Stomach (tissue), 9 donors: Measurements from ENCODE around the gene SORCS2. TPM values are rescaled to one million over a fixed set of nuclear protein-coding genes. Genes with fewer than 3 reads are reported as not detected.
A peak's percentile ranks its signal among the peaks of the same experiment; 100 is the strongest.

ENCODE experiments used
- DNase-seq, 2 donors: peaks; one replicate each; pipeline versions ENCODE4 v3.0.0 to v3.0.0-alpha.2; 2013 to 2019
- H3K27ac ChIP-seq, 5 donors: fragments of 200-600 bp in 4 of 5; sonication (generic) in 4 of 5; one replicate each; pipeline ENCODE4 v1.5.1; 2013 to 2019; ENCODE audit warnings: mild to moderate bottlenecking in 1 of 5, moderate library complexity in 1 of 5
- H3K27me3 ChIP-seq, 3 donors: fragments of 200-600 bp; sonication (generic); one replicate each; pipeline ENCODE4 v1.5.1; 2017 to 2019; ENCODE audit warnings: mixed run types in 1 of 3
- H3K36me3 ChIP-seq, 4 donors: fragments of 200-600 bp; sonication (generic); 1 replicate in 3 of 4; 2 replicates in 1 of 4; pipeline ENCODE4 v1.5.1; 2016 to 2019
- H3K4me1 ChIP-seq, 4 donors: fragments of 200-600 bp; sonication (generic); one replicate each; pipeline ENCODE4 v1.5.1; 2016 to 2019
- H3K4me3 ChIP-seq, 4 donors: fragments of 200-600 bp; sonication (generic) in 3 of 4; one replicate each; pipeline ENCODE4 v1.5.1; 2016 to 2019; ENCODE audit warnings: mild to moderate bottlenecking in 1 of 4
- H3K9me3 ChIP-seq, 4 donors: fragments of 200-600 bp; sonication (generic); one replicate each; pipeline ENCODE4 v1.5.1; 2016 to 2019
- EP300 ChIP-seq: sonication (generic); formaldehyde crosslinking; IDR thresholded peaks from one replicate; pipeline ENCODE4 v1.6.1; 2017; ENCODE audit warnings: antibody characterized with exemption
- POLR2A ChIP-seq, 4 donors: fragments of 450-650 bp; IDR thresholded peaks; one replicate each; pipeline ENCODE4 v1.6.1; 2016; ENCODE audit warnings: antibody characterized with exemption in 4 of 4, control low read depth in 2 of 4, mild to moderate bottlenecking in 1 of 4, moderate library complexity in 1 of 4
- POLR2AphosphoS5 ChIP-seq, 3 donors: sonication (generic); formaldehyde crosslinking; IDR thresholded peaks; one replicate each; pipeline ENCODE4 v1.6.1; 2016; ENCODE audit warnings: antibody characterized with exemption in 3 of 3
- WGBS, 5 donors: extraction: QIAGEN DNeasy Blood & Tissue Kit in 3 of 5; methylation state at CpG; one replicate each; pipeline versions ENCODE4 v1.1.5 to v1.1.7; 2013 to 2018; 5-methylcytosine and 5-hydroxymethylcytosine counted together
- intact Hi-C: fragments of 100-400 bp; cut with DNase I; formaldehyde crosslinking; loops from one replicate; pipeline ENCODE4 v1.15.1; 2023; ENCODE audit warnings: low total_unique reads
- polyA plus RNA-seq, 3 donors: library from polyadenylated mRNA; stranded (reverse); fragments of 200-250 nt; gene quantifications; one replicate each; pipeline ENCODE4 v1.2.3, GENCODE V29; 2013
- total RNA-seq, 5 donors: library from RNA; depleted of rRNA; stranded (reverse); fragments of >200 nt; gene quantifications; one replicate each; pipeline versions ENCODE4 v1.1.0 to v1.2.3, GENCODE V29; 2014 to 2016
- TF ChIP-seq, protein P1 (sequence below), 7 experiments: fragments of 450-650 bp in 4 of 7; fragments of 200-600 bp in 3 of 7; sonication (generic) in 3 of 7; IDR thresholded peaks; one replicate each; pipeline ENCODE4 v1.5.1; 2016 to 2019; ENCODE audit warnings: antibody characterized with exemption in 7 of 7, control low read depth in 2 of 7, mild to moderate bottlenecking in 1 of 7
- donor health status: healthy with polysubstance abuse.
- donor health status: Bipolar disorder and iron deficiency.
- donor health status: healthy.

The SORCS2 gene
- total and polyA plus RNA-seq, 8 donors: under 0.01 to 13.0 (median 0.50) TPM; not detected in 1

DNA sequence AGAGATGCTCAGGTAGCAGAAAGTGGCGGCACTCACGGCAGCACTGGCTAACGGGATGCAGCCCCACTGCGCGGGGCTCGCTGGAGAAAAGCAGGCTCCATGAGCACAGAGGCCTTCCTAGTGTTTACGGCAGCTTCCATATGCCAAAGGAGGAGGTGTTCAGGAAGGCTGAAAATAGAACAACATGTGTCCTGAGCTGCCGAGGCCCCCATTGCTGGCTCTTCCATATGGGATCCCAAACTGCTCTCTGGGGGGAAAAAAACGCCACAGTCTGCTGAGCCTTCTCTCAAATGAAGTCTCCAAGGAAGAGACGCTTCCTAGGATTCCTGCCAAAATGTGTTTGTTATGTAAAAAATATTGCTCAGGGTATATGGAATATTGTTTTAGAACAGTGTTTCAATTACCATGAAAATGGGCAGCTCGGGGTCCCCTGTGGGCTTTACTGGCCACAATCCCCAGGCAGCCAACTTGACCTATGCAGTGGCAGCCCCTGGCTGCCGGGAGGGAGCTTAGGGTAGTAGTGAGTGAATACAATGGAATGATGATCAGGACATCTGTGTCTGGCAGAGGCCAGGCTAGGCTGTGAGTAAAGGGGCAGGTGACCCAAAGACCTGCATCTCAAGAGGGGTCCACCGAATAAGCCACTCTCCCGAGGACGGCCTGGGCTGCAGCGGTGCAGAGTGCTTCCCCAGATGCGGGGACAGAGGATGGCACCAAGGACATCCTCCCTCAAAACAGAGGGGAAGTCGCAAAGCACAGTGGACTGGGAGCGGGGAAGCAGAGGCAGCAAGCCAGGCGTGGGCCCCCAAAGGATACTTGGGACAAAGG lies 577.3 kb downstream of the SORCS2 start:
- TF ChIP-seq, protein P1, sequence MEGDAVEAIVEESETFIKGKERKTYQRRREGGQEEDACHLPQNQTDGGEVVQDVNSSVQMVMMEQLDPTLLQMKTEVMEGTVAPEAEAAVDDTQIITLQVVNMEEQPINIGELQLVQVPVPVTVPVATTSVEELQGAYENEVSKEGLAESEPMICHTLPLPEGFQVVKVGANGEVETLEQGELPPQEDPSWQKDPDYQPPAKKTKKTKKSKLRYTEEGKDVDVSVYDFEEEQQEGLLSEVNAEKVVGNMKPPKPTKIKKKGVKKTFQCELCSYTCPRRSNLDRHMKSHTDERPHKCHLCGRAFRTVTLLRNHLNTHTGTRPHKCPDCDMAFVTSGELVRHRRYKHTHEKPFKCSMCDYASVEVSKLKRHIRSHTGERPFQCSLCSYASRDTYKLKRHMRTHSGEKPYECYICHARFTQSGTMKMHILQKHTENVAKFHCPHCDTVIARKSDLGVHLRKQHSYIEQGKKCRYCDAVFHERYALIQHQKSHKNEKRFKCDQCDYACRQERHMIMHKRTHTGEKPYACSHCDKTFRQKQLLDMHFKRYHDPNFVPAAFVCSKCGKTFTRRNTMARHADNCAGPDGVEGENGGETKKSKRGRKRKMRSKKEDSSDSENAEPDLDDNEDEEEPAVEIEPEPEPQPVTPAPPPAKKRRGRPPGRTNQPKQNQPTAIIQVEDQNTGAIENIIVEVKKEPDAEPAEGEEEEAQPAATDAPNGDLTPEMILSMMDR (IDR thresholded peaks at IDR 0.05): no peak
- TF ChIP-seq EP300: no peak
- no peak for TF ChIP-seq POLR2A (IDR thresholded peaks at IDR 0.05)
- no peak for TF ChIP-seq POLR2AphosphoS5 (IDR thresholded peaks at IDR 0.05)
- intact Hi-C loops: loop anchor here (5.0 kb wide), 1 partner anchor 33 kb away; no protein-coding TSS in a partner anchor
- Histone ChIP-seq H3K27me3 (no peaks in the 10 kb centered on the region), H3K4me1 (peaks cover 0 to 18% (median 5%) of the 10 kb centered on the region in 4 donors), H3K27ac (no peak overlapping the region), H3K36me3 (peaks cover 38 to 100% (median 96%) of the 10 kb centered on the region in 4 donors), H3K9me3 (no peaks in the 10 kb centered on the region), H3K4me3 (no peak overlapping the region)
- DNase-seq: no peak
- WGBS, 5 donors: 80 to 93% (median 88%) methylated on average over 17 to 20 of the region's 20 CpGs

DNA sequence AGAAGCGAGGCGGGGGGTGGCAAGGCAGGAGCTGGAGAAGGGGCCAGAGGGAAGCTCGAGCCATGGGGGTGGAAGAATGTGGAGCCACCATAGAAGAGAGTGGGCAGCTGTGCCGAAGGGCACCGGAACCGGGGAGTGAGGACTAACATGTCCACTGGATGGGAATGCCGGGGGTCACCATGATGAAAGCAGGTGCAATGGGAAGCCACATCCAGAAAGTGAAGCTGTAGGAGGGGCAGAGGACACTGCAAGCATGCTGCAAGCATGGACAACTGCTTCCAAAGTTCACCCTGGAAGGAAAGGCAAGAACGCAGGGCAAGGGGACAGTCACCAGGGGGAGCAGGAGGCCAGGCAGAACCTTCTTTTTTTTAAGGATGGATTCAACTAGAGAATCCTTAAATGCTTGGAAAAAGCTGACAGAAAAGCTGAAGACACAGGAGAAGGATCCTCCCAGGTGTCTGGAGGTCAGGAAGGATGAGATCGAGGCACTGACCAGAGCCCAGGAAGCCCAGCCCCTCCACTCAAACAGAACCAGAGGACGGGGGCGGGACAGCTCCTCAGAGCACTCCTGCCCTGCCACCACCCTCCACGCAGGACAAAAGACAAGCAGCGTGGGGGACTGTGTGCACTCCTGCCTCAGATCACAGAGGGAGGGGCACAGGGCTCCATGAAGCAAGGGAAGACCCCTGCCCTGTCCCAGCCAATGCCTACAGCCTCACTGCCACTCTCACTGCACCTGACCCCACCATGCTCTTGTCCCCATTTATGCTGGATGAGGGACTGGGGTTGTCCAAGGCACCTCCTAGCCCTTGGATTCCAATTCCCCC lies 578.1 kb downstream of the SORCS2 start:
- Histone ChIP-seq H3K4me1 (peaks cover 0 to 18% (median 5%) of the 10 kb centered on the region in 4 donors), H3K4me3 (no peak overlapping the region), H3K9me3 (no peaks in the 10 kb centered on the region), H3K36me3 (peaks cover 36 to 96% (median 94%) of the 10 kb centered on the region in 4 donors), H3K27ac (no peak overlapping the region), H3K27me3 (no peaks in the 10 kb centered on the region)
- intact Hi-C loops: no loop called here
- 77 to 85% (median 81%) methylated on average over 13 of the region's 13 CpGs for WGBS, 5 donors
- TF ChIP-seq POLR2A (IDR thresholded peaks at IDR 0.05) (no peak), POLR2AphosphoS5 (IDR thresholded peaks at IDR 0.05) (no peak), EP300 (no peak)
- TF ChIP-seq, protein P1 (IDR thresholded peaks at IDR 0.05): peak in 1 of 7 experiments; percentile 9
- DNase-seq: peak in 1 of 2 donors; percentile 40

DNA sequence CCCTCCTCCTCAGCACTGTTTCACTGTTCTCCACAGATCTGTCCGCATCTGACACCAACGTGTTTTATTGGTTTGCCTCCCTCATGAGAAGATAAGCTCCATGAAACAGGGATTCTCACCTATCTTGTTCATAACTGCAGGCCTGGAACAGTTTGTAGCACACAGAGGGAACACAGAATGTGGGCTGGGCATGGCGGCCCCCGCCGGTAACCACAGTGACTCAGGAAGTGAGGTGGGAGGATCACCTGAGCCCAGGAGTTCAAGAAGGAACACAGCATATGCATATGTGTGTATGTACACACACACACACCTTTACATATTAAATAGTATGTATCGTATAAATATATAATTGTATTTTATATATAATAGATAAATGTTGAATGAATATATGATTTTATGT lies 578.7 kb downstream of the SORCS2 start:
- WGBS, 5 donors: 66 to 90% (median 74%) methylated on average over 6 of the region's 6 CpGs
- Histone ChIP-seq H3K4me3 (no peak overlapping the region), H3K4me1 (peaks cover 0 to 18% (median 5%) of the 10 kb centered on the region in 4 donors), H3K9me3 (no peaks in the 10 kb centered on the region), H3K27ac (no peak overlapping the region), H3K27me3 (no peaks in the 10 kb centered on the region), H3K36me3 (peaks cover 34 to 96% (median 91%) of the 10 kb centered on the region in 4 donors)
- intact Hi-C loops: no loop called here
- no peak for DNase-seq
- TF ChIP-seq EP300: no peak
- TF ChIP-seq POLR2A (IDR thresholded peaks at IDR 0.05): no peak
- TF ChIP-seq POLR2AphosphoS5 (IDR thresholded peaks at IDR 0.05): no peak
- TF ChIP-seq, protein P1 (IDR thresholded peaks at IDR 0.05): no peak
